ENCODE data around the gene ACADVL.

- TF ChIP-seq, protein P1, sequence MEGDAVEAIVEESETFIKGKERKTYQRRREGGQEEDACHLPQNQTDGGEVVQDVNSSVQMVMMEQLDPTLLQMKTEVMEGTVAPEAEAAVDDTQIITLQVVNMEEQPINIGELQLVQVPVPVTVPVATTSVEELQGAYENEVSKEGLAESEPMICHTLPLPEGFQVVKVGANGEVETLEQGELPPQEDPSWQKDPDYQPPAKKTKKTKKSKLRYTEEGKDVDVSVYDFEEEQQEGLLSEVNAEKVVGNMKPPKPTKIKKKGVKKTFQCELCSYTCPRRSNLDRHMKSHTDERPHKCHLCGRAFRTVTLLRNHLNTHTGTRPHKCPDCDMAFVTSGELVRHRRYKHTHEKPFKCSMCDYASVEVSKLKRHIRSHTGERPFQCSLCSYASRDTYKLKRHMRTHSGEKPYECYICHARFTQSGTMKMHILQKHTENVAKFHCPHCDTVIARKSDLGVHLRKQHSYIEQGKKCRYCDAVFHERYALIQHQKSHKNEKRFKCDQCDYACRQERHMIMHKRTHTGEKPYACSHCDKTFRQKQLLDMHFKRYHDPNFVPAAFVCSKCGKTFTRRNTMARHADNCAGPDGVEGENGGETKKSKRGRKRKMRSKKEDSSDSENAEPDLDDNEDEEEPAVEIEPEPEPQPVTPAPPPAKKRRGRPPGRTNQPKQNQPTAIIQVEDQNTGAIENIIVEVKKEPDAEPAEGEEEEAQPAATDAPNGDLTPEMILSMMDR (IDR thresholded peaks at IDR 0.05): no peak
- TF ChIP-seq REST (IDR thresholded peaks at IDR 0.05; ENCODE audit: insufficient read depth in 1 of 2, low read depth in 2 of 2, low read length in 1 of 2) (no peak), POLR2AphosphoS5 (IDR thresholded peaks at IDR 0.05; ENCODE audit: low read depth, low read length) (no peak), SIN3A (IDR thresholded peaks at IDR 0.05; ENCODE audit: borderline replicate concordance, insufficient read depth, low read depth, low read length) (no peak), TCF7L2 (IDR thresholded peaks at IDR 0.05; ENCODE audit: low read depth, low read length) (no peak)
Observed at GRCh38 chr17:7256766-7257456, 37.2 kb downstream of the ACADVL start.
